Measurements from ENCODE around the gene PERM1.
"Not testable (repeated sequence)": the region's sequence is repeated elsewhere in the genome, so short reads cannot be mapped to it uniquely, and the experiment has no call there.

Gene PERM1

DNA sequence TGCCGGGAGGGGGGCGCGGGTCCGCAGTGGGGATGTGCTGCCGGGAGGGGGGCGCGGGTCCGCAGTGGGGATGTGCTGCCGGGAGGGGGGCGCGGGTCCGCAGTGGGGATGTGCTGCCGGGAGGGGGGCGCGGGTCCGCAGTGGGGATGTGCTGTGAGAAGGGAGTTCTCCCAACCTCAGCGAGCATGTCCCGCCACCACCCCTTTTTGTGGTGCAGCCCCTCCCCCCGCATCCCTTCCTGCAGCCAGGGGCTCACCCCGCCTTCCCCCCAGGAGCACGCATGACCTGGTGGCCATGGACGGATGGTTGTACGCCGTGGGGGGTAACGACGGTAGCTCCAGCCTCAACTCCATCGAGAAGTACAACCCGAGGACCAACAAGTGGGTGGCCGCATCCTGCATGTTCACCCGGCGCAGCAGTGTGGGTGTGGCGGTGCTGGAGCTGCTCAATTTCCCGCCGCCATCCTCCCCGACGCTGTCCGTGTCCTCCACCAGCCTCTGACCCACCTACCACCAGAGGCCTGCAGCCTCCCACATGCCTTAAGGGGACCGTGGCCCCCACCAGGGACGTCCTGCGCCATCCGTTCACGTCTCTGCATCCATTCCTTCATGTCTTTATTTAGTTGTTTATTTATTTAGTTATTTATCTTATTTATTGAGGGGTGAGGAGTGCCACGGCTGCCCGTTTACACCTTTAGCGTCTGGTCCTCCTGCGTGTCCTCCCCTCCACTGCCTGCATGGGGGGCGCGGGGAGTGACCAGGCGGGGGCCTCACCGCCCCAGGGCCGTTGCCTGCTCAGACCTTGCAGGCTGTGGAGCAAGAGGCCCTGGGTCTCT is 17.0 kb downstream of the PERM1 start:
- DNase-seq (ENCODE audit: low read depth): no peak

DNA sequence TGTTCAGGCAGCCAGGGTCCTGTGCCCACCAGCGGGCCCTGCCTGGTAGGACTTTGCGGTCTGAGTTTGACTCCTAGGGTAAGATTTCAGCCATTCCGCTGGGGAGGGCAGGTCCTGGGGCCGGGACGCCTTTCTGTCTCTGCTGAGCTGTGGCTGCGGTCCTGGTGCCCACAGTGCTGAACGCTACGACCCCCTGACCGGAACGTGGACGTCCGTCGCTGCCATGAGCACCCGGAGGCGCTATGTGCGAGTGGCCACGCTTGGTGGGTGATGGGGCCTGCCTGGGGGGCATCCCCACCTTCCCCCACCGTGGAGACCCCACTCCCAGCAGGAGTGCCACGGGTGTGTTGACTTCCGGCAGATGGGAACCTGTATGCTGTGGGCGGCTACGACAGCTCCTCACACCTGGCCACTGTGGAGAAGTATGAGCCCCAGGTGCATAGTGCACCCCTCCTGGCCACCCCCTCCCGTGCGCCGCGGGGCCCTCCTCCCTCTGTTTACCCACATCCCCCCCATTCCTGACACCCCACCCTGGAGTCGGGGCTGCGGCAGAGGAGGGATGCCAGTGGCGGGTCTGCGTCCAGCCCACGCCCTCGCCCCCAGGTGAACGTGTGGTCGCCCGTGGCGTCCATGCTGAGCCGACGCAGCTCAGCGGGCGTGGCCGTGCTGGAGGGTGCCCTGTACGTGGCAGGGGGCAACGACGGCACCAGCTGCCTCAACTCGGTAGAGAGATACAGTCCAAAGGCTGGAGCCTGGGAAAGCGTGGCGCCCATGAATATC is 18.0 kb downstream of the PERM1 start:
- DNase-seq (ENCODE audit: low read depth): no peak

DNA sequence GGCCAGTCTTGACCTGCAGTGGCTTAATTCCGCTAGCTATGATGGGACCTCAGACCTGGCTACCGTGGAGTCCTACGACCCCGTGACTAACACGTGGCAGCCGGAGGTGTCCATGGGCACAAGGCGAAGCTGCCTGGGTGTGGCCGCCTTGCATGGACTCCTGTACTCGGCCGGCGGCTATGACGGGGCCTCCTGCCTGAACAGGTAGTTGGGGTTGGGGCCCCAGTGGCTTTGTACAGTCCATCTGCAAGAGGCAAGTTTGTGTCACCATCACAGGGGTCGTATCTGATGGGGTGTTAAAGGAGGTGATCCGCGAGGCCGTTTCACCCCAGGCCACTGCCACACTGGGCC is 18.6 kb downstream of the PERM1 start:
- no peak for DNase-seq (ENCODE audit: low read depth)

DNA sequence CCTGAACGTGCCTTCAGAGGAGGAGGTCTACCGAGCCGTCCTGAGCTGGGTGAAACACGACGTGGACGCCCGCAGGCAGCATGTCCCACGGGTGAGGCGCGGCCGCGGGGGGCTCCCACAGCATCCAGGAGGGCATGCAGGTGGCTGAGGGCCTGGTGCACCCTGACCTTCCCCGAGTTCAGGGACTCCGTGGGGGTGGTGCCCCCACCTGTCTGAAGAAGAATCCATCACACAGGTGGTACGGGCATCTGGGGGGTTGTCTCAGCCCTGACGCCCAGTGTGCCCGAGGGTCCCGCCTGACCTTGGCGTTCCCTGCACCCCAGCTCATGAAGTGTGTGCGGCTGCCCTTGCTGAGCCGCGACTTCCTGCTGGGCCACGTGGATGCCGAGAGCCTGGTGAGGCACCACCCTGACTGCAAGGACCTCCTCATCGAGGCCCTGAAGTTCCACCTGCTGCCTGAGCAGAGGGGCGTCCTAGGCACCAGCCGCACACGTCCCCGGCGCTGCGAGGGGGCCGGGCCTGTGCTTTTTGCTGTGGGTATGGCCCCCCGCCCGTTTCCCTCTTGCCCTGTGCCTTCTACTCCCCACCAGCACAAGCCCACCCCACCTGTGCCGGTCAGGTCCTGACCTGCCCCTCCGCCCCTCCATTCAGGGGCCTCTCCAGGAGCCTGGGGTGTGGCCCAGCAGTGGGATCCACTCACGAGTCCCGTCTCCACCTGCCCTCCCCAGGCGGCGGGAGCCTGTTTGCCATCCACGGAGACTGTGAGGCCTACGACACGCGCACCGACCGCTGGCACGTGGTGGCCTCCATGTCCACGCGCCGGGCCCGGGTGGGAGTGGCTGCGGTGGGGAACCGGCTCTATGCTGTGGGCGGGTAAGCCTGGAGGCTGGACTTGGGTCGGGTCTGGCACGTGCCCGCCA is 19.3 kb downstream of the PERM1 start:
- no peak for DNase-seq (ENCODE audit: low read depth)

DNA sequence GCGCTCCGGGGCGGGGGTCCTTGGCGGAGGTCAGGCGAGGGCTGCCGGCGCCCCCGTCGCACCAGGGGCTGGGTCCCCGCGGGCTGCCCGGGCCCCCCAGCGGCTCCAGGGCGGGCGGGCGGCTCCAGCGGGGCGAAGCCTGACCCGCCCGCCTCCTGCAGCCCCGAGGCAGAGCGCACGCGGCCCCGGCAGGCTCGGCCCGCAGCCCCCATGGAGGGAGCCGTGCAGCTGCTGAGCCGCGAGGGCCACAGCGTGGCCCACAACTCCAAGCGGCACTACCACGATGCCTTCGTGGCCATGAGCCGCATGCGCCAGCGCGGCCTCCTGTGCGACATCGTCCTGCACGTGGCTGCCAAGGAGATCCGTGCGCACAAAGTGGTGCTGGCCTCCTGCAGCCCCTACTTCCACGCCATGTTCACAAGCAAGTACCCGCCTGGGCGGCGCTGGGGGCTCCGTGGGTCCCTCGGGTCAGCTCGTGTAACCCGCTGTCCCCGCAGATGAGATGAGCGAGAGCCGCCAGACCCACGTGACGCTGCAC is 20.7 kb downstream of the PERM1 start:
- DNase-seq (ENCODE audit: low read depth): no peak

DNA sequence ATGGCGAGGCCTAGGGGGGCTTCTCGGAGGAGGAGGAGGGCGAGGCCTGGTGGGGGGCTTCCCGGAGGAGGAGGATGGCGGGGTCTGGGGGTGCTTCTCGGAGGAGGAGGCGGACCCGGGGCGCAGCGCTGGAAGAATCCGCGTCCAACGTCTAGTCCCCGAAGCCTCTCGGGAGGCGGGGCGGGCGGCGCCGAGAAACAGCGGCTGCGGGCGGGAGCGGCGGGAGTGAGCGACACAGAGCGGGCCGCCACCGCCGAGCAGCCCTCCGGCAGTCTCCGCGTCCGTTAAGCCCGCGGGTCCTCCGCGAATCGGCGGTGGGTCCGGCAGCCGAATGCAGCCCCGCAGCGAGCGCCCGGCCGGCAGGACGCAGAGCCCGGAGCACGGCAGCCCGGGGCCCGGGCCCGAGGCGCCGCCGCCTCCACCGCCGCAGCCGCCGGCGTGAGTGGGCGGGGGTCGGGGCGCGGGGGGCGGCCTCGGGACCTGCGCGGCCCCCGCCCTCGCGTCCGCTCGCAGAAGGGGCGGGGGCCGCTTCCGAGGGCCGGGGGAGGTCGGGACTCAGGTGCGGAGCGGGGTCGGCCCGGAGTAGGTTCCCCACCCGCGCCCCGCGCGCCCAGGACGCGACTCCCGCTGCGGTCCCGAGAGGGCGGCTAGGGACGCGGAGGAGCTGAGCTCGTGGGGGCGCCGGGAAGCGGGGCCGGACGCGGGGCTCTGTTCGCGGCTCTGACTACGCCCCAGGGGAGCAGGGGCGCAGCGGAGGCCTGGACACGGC is 21.3 kb downstream of the PERM1 start, which contains the start of gene KLHL17:
KLHL17 (plus strand) TSS at position 222 of the 769 bp plus-strand sequence; CDS start at position 332, 110 bp downstream.
- DNase-seq (ENCODE audit: low read depth): peak; percentile 50

DNA sequence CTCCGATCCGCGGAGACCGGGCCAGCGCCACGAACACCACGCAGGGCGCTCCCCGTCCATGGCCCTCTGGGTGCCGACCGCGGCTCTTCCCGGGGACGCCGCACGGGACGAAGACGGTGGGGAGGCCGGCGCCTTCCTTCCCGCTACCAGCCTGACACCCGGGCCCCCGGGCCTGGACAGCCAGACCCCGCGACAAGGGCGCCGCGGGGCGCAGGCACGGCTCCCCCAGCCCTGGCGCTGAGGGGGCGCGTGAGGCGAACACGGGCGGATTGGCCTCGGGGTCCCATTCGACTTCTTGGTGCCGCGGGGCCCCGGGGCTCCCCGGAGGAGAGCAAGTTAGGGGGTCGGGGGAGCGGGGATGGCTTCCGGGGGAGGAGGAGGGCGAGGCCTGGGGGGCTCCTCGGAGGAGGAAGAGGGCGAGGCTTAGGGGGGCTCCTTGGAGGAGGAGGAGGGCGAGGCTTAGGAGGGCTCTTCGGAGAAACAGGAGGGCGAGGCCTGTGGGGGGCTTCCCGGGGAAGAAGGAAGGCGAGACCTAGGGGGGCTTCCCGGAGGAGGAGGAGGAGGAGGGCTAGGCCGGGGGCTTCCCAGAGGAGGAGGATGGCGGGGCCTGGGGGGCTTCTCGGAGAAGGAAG is 22.0 kb downstream of the PERM1 start:
- DNase-seq (ENCODE audit: low read depth): no peak

DNA sequence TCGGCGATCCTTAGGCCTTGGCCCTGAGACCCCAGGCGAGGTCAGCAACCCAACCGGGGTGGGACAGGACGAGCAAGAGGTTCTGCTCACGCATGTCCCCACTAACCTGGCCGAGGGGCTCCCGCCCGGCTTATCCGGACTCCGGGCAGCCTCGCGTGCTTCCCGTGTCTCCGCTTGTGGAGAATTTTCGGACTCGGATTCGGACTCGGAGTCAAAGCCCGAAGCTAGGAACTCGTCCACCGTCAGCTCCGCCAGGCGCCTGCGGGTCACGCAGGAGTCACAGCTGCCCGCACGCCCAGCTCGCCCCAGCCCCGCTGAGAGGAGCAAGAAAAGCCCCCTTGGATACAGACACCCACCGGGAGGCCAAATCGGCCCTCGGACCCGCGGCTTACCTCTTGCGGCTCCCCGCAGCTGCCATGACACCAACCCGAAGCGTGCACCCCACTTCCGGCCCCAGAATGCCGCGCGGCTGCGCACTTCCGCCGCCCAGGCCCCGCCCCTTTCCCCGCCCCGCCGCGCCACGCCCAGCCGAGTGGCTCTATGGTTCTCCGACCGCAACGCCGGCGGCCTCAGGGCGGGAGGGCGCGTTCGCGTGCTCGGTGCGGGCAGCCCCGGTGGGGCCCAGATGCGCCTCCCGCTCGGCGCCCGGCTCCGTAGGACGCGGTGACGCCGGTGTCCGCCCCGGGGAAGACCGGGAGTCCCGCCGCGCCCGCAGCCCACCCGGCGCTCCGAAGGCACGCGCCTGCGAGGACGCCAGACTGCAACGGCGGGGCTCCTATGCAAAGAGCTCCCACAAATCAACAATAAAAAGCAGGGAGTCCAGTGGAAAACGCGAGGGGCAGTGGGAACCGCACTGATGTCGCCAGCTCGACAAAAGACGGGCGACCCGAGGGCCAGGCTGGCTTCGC is 22.8 kb downstream of the PERM1 start, which contains the start of gene NOC2L:
NOC2L (minus strand) TSS at position 434 of the 908 bp plus-strand sequence; CDS start at position 418, 16 bp downstream.
- DNase-seq (ENCODE audit: low read depth): peak; percentile 94

DNA sequence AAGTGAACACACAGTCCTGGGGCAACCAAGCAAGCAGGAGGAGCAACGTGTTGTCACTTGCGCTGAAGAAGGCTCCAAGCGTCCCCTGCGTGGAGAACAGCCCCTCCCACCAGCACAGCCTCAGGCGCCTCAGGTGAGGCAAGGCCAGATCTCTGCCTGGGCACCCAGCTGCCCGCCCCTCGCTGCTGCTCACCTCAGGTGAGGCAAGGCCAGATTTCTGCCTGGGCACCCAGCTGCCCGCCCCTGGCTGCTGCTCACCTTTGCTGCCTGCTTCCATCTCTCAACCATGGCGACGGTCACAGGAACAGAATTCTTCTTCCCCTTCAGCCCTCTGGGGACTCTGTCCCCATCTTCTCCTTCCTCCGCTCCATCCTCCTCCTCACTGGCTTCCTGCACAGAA is 25.3 kb downstream of the PERM1 start:
- no peak for DNase-seq (ENCODE audit: low read depth)

DNA sequence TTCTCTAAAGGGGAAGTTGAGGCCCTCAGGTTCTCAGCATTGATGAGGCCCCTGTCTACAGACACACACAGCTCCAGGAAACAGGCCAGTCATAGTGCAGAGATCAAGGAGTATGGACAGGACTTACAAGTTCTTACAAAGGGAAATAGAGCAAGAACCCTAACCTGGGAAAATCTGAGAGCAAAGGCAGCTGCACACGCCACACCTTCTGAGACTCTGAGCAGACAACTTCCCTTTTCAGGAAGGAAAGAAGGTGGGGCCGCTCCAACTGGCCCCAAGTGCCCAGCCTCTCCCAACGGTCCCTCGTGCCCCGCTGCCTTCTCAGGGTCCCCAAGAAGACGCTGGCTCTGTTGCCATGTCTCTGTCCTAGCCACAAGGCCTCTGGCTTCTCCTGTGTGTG is 26.4 kb downstream of the PERM1 start:
- no peak for DNase-seq (ENCODE audit: low read depth)

DNA sequence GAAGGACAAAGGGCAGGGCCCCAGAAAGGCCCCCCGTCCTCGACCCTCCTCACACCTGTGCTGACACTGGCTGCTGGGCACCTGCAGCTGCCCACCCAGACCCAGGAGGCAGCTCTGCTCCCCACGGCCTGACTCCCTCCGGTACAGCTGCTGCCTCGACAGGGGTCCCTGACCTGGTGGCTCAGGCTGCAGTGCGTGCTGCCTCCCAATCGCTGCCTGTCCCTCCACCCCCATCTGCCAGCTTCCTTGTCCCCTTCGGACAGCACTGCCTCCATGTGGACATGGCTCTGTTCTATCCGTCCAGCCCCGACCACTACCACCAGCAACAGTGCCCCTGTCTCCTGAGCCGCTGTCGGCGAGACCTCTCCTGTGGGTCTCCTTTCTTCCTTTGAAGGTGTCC is 27.0 kb downstream of the PERM1 start:
- DNase-seq (ENCODE audit: low read depth): no peak

DNA sequence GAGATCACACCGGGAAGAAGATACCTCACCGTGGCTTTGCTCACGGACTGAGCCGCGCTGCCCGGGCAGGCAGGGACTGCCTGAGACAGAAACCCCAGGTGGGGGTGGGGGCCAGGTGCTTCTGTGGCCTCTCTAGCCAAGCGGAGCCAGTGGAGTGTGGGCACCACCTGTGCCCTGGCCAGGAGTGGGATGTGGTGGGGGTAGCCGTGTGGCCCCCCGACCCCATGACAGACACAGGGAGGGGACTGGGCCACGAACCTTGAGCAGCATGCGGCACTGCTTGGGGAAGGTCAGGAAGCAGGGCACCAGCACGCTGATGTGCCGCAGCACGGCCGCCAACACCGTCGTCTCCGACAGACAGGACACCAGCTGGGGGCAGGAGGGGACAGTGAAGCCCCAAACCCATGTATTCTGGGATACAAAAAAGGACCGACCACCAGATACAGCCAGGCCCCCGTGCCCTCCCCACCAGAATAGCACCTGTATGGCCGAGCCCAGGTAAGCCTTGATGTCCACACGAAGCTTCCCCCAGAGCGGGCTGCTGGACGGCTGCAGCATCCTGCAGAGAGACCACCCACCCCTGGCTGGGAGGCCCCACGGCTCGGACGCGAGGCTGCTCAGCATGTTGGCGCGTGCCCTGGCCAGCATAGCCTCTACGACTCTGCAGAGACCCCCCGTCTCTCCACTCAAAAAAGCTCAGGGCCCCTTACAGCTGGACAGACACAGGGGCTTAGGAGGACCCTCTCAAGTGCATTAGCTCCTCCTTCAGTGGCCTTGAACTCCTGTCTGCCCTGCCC is 28.2 kb downstream of the PERM1 start:
- no peak for DNase-seq (ENCODE audit: low read depth)

DNA sequence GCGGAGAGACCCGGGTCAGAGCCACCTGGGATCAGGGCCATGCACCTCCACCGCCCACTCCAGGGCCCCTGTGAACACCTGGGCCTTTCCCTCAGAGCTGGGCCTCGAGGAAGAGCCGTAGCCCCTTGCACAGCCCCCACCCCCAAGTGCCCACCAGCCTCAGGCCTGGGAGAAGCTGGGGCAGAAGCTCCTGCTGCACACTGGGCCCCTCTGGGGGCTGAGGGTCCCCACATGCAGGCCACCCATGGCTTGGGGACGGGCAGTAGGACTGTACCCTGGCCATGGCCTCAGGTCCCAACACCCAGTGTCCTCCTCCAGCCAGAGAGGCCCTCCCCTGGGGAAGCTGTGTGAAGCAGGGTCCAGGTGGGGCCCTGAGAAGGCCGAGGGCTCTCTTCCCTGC is 29.3 kb downstream of the PERM1 start:
- no peak for DNase-seq (ENCODE audit: low read depth)

DNA sequence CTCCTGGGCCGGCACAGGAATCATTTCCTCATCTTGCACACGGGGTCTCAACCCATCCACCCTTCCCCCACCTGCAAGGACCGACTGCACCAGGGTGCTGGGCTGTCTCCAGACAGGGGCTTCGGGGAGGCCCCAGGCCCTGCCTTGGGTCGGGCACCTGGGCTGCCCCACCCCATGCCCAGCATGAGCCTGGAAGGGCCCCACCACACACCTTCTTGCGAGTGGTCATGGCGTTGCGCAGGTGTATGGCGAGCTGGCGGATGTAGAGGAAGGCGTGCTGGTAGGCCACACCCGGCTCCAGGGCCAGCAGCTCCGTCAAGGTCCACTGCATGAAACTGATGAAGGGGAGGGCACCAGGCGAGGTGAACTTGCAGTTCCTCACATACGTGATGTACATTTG is 29.7 kb downstream of the PERM1 start:
- no peak for DNase-seq (ENCODE audit: low read depth)

DNA sequence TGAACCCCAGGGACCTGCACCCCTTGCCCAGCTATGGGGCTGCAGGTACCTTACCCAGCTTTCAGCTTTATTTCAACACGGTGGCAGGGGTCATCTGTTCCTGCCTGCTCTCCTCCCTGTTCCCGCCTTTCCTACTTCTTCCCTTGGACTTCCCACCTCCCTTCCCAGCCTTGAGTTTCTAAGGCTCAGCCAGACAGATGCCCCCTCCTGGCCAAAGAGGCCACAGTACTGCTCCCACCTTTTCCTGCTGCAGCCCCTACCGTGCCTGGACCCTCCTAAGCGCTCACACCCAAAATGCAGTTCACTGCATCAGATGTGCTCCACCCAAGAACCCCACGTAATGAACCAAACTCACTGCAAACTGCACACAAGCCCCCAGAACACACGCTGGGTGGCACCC is 30.5 kb downstream of the PERM1 start:
- DNase-seq (ENCODE audit: low read depth): no peak

DNA sequence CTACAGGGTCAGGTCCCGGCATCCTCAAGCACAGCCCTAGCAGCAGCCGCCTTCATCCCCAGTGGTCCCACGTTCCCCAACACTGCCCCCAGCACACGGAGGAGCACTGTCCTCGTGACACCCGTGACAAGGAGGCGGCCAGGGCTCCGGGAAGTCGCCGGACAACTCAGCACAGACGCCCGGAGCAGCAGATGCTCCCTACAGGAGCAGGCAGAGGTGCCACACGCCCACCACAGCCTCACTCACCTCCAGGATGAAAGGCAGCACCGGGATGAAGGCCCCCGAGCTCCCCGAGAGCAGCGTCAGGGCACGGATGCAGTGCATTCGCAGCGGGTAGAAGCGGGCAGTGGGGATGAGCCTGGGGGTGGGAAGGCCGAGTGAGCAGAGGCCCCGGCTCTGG is 31.0 kb downstream of the PERM1 start:
- DNase-seq (ENCODE audit: low read depth): no peak

DNA sequence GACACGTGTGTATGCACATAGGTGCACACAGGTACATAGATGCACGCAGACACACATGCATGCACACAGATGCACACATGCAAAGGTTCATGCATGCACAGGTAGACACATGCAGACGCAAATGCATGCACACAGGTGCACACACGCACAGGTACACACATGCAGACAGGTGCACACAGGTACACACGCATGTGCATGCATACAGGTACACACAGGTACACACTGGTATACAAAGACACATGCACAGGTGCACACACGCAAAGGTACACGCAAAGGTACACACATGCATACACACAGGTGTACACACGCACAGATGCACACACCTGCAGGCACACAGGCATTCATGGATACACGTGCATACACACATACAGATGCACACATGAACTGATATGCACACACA is 31.6 kb downstream of the PERM1 start:
- DNase-seq (ENCODE audit: low read depth): no peak

DNA sequence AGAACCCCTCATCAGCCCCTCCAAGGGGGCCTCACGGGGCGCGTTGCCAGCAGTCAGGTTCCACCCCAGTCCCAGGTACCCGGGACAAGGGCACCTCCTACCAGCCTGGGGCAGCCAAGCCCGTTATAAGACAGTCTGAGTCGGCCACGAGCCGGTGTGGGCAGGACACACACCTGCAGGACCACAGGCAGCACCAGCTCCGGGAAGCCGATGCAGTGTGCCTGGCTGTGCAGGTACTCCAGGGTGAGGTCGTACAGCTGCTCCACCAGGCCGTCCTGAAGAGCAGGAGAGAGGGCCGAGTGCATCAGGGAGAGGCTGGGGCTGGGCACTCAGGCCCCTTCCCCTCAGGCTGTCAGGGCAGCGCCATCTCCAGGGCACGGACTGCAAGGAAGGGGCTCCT is 33.9 kb downstream of the PERM1 start:
- no peak for DNase-seq (ENCODE audit: low read depth)

DNA sequence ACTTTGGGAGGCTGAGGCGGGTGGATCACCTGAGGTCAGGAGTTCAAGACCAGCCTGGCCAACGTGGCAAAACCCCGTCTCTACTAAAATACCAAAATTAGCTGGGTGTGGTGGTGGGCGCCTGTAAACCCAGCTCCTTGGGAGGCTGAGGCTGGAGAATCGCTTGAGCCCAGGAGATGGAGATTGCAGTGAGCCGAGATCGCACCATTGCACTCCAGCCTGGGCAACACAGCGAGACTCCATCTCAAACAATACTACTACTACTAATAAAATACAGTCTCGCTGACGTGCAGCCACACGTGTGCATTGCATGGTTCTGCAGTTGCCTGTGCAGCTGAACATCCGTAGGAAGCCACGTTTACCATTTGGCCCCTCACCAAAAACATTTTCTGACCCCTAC is 35.1 kb downstream of the PERM1 start:
- not testable (repeated sequence) for DNase-seq (ENCODE audit: low read depth)

All from stimulated activated CD8-positive, alpha-beta memory T cell treated with anti-CD3 and anti-CD28 coated beads, Interleukin-7, amount 100 ng/mL, for 24 hours (primary cell).